ENCODE measurements around the gene MAPK14. TPM values are rescaled to one million over a fixed set of nuclear protein-coding genes. Genes with fewer than 3 reads are reported as not detected.

Gene MAPK14
- total RNA-seq, 2 experiments from 2014 or later = 66.7 to 68.6 TPM

Other genes starting within 250 kb of the MAPK14 start
- not detected for gene CLPSL1, start 246.8 kb upstream of the MAPK14 start, total RNA-seq
- not detected for gene CLPS, start 230.5 kb upstream of the MAPK14 start, total RNA-seq
- gene LHFPL5, start 222.5 kb upstream of the MAPK14 start, total RNA-seq = not detected
- 10 to 100 TPM; 65.9 to 66.0 TPM for gene SRPK1, start 106.7 kb upstream of the MAPK14 start, total RNA-seq
- not detected for gene SLC26A8, start 3.2 kb upstream of the MAPK14 start, total RNA-seq
- gene MAPK13, start 102.7 kb downstream of the MAPK14 start, total RNA-seq = 10 to 100 TPM; 29.3 to 29.9 TPM
- 10 to 100 TPM; 18.5 to 24.1 TPM for gene BRPF3, start 168.9 kb downstream of the MAPK14 start, total RNA-seq
- gene PNPLA1, start 242.3 kb downstream of the MAPK14 start, total RNA-seq = not detected